Measurements from ENCODE around the gene MINAR2.

MINAR2 gene

DNA sequence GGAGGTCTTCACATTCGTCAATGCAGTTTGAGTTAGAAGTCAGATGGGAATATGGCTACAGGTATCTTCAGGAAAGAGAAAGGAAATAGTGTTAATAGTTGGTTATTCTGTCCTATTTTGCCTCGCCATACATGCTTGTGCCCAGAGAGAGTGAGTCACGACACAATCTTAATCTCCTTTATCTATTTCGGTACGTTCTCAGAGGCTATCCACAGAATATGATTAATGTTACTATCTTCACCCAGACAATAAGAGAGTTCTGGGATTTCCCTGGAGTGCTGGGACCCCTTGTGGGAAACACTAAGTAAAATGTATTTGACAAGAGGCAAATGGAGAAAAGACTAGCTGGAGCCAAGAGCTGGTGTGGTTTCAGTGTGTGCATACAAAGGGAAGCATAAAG is 25.5 kb downstream of the MINAR2 start:
- DNase-seq: no peak

DNA sequence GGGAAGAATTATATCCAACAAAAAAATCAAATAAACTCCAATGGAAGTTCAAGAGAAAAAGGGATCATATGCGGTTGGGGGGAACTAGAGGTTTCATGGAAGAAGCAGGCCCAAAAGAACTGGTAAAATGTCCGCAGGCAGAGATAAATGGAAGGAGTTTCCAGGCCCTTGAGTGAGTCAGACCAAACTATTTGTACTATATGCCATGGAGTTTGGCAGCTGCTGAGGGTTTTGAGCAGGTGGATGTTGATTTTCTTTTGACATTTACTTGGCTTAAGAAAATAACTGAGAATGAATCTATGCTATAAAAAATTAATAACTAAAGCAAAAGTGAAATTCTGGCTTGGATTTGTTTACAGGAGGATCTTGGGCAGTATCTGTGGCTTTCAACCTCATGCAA is 33.7 kb downstream of the MINAR2 start:
- DNase-seq: no peak

- DNase-seq: no peak
Measured at GRCh38 chr5:129803403-129803802, 55.5 kb downstream of the MINAR2 start.

DNA sequence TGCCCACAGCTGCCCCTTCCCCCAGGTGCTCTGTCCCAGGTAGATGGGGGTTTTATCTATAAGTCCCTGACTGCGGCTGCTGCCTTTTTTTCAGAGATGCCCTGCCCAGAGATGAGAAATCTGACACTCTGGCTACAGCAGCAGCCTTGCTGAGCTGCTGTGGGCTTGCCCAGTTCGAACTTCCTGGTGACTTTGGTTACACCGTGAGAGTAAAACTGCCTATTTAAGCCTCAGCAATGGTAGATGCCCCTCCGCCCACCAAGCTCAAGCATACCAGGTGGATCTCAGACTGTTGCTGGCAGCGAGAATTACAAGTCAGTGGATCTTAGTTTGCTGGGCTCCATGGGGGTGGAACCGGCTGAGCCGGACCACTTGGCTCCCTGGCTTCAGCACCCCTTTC is 56.8 kb downstream of the MINAR2 start:
- no peak for DNase-seq

DNA sequence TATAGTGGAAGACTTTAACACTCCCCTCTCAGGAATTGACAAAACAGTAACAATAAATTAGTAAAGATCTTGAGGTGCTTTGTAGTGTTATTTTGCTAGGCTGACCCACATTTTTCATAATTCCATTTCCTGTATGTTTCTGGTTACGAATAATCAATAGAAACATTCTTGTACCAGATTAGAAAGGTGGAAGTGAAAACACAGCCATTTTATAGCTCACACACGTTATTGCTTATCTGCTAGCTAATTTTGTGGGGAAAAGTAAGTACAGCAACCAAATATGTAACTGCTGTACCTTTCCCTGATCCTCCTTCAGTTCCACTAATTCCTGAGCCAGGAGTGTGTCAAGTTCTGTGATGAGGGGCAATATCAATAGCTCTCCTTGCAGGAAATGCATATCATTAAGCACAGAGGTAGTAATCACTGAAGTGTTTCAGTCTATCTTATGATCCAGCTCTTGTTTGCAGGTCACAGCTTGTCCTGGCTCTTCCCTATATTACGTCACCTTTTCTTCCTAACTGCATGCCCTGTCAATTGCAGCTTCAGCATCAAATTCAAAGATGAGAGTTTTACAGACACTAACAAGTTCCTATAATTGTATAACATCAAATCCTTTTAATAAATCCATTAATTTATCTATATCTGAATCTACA is 59.4 kb downstream of the MINAR2 start:
- no peak for DNase-seq

Data from activated naive CD4-positive, alpha-beta T cell (primary cell).